Astrocyte (in vitro differentiated cells and primary cell): ENCODE measurements around the gene MARCHF9. TPM values are rescaled to one million over a fixed set of nuclear protein-coding genes. Genes with fewer than 3 reads are reported as not detected.

ENCODE experiments used
- DNase-seq: peaks from one replicate; pipeline ENCODE4 v3.0.0-alpha.2; 2010; ENCODE audit warnings: low read depth
- FAIRE-seq: peaks from 2 replicates; lab custom pipeline; 2011; peaks lifted over from hg19 to GRCh38; lab: Jason Lieb, UNC
- H2AFZ ChIP-seq: 2 replicates; pipeline ENCODE4 v1.6.0; 2012; ENCODE audit warnings: low read depth, low read length, inconsistent platforms
- H3K27ac ChIP-seq: 2 replicates; pipeline ENCODE4 v1.5.1; 2011; ENCODE audit warnings: low read depth, low read length, inconsistent platforms
- H3K27me3 ChIP-seq: 2 replicates; pipeline ENCODE4 v1.6.0; 2011; ENCODE audit warnings: low read length, inconsistent platforms; ENCODE audit not compliant: insufficient read depth
- H3K36me3 ChIP-seq: 2 replicates; pipeline ENCODE4 v1.5.1; 2011; ENCODE audit warnings: low read length, inconsistent platforms; ENCODE audit not compliant: insufficient read depth
- H3K4me1 ChIP-seq: 2 replicates; pipeline ENCODE4 v1.5.1; 2011; ENCODE audit warnings: low read length, inconsistent platforms; ENCODE audit not compliant: insufficient read depth
- H3K4me2 ChIP-seq: 2 replicates; pipeline ENCODE4 v1.6.0; 2012; ENCODE audit warnings: low read length, inconsistent platforms
- H3K4me3 ChIP-seq: 2 replicates; pipeline ENCODE4 v1.5.1; 2011; ENCODE audit warnings: low read depth, mild to moderate bottlenecking, low read length, inconsistent platforms; ENCODE audit not compliant: insufficient read depth
- H3K79me2 ChIP-seq: 2 replicates; pipeline ENCODE4 v1.6.0; 2012; ENCODE audit warnings: mild to moderate bottlenecking, low read length, inconsistent platforms; ENCODE audit not compliant: insufficient read depth
- H3K9ac ChIP-seq: 2 replicates; pipeline ENCODE4 v1.6.0; 2012; ENCODE audit warnings: mild to moderate bottlenecking, low read length, inconsistent platforms
- H3K9me3 ChIP-seq: 2 replicates; pipeline ENCODE4 v1.5.1; 2012; ENCODE audit warnings: low read depth, mild to moderate bottlenecking, low read length, inconsistent platforms; ENCODE audit not compliant: insufficient read depth
- H4K20me1 ChIP-seq: 2 replicates; pipeline ENCODE4 v1.6.0; 2012; ENCODE audit warnings: low read length, inconsistent platforms; ENCODE audit not compliant: insufficient read depth
- H3K27ac Mint-ChIP-seq: one replicate; pipeline ENCODE4 v1.8.0; 2021; ENCODE audit warnings: mild to moderate bottlenecking, mixed read lengths; ENCODE audit not compliant: unreplicated experiment
- H3K27me3 Mint-ChIP-seq: one replicate; pipeline ENCODE4 v1.8.0; 2021; ENCODE audit warnings: low read depth, mixed read lengths; ENCODE audit not compliant: unreplicated experiment
- H3K36me3 Mint-ChIP-seq: one replicate; pipeline ENCODE4 v1.8.0; 2021; ENCODE audit warnings: low read depth, mixed read lengths; ENCODE audit not compliant: unreplicated experiment
- H3K4me1 Mint-ChIP-seq: one replicate; pipeline ENCODE4 v1.8.0; 2021; ENCODE audit warnings: low read depth, mixed read lengths; ENCODE audit not compliant: unreplicated experiment
- H3K4me3 Mint-ChIP-seq: one replicate; pipeline ENCODE4 v1.8.0; 2021; ENCODE audit warnings: mild to moderate bottlenecking, moderate library complexity, mixed read lengths; ENCODE audit not compliant: unreplicated experiment
- H3K9me3 Mint-ChIP-seq: one replicate; pipeline ENCODE4 v1.8.0; 2021; ENCODE audit warnings: mild to moderate bottlenecking, mixed read lengths; ENCODE audit not compliant: unreplicated experiment
- EZH2 ChIP-seq: IDR thresholded peaks from 2 replicates; pipeline ENCODE4 v1.6.1; 2012; ENCODE audit warnings: mild to moderate bottlenecking, low read length, inconsistent platforms; ENCODE audit not compliant: insufficient read depth
- total RNA-seq: library from RNA; stranded (reverse); gene quantifications from 2 replicates; pipeline ENCODE4 v1.2.1, GENCODE V29; 2021
- TF ChIP-seq, protein P1 (sequence below): IDR thresholded peaks from 2 replicates; pipeline ENCODE4 v1.5.1; 2011; ENCODE audit warnings: low read depth, mild to moderate bottlenecking, inconsistent platforms, low read length, moderate library complexity; ENCODE audit not compliant: insufficient read depth

MARCHF9 gene
- total RNA-seq, 1 donor from 2014 or later, result 13.0 TPM

DNA sequence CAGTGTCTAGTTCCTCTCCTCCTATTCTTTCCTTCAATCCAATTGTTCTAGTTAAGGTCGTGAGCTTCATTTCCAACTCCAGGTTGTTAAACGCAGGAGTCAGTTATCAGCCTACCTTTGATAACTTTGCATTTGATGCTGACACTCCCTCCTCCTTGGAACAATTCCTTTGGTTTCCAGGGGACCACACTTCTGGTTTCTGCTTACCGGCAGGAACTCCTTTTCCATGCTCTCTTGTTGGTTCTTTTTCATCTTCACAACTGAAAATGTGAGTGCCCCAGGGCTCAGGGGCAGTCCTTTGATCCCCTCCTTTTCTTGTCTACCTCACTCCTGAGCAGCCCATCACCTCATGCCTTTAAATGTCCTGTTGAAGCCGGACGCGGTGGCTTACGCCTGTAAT, 22.5 kb downstream of the MARCHF9 start:
- DNase-seq, result no peak
- no peak overlapping the region for H3K27ac ChIP-seq
- H3K27me3 Mint-ChIP-seq, result no peaks in the 10 kb centered on the region
- H3K4me2 ChIP-seq, result no peak overlapping the region
- no peak overlapping the region for H3K9ac ChIP-seq
- no peaks in the 10 kb centered on the region for H3K9me3 ChIP-seq
- no peaks in the 10 kb centered on the region for H3K9me3 Mint-ChIP-seq
- TF ChIP-seq EZH2, result no peak
- TF ChIP-seq, protein P1, sequence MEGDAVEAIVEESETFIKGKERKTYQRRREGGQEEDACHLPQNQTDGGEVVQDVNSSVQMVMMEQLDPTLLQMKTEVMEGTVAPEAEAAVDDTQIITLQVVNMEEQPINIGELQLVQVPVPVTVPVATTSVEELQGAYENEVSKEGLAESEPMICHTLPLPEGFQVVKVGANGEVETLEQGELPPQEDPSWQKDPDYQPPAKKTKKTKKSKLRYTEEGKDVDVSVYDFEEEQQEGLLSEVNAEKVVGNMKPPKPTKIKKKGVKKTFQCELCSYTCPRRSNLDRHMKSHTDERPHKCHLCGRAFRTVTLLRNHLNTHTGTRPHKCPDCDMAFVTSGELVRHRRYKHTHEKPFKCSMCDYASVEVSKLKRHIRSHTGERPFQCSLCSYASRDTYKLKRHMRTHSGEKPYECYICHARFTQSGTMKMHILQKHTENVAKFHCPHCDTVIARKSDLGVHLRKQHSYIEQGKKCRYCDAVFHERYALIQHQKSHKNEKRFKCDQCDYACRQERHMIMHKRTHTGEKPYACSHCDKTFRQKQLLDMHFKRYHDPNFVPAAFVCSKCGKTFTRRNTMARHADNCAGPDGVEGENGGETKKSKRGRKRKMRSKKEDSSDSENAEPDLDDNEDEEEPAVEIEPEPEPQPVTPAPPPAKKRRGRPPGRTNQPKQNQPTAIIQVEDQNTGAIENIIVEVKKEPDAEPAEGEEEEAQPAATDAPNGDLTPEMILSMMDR, result no peak
- H4K20me1 ChIP-seq, result peaks cover 5% of the 10 kb centered on the region
- H3K27me3 ChIP-seq, result no peaks in the 10 kb centered on the region
- FAIRE-seq, result no peak
- peaks cover 15% of the 10 kb centered on the region for H3K36me3 Mint-ChIP-seq
- no peak overlapping the region for H3K4me3 Mint-ChIP-seq
- H2AFZ ChIP-seq, result no peak overlapping the region
- H3K4me1 ChIP-seq, result no peaks in the 10 kb centered on the region
- no peak overlapping the region for H3K27ac Mint-ChIP-seq
- H3K79me2 ChIP-seq, result peaks cover 6% of the 10 kb centered on the region
- peaks cover 7% of the 10 kb centered on the region for H3K36me3 ChIP-seq
- no peak overlapping the region for H3K4me3 ChIP-seq
- H3K4me1 Mint-ChIP-seq, result peaks cover 6% of the 10 kb centered on the region

DNA sequence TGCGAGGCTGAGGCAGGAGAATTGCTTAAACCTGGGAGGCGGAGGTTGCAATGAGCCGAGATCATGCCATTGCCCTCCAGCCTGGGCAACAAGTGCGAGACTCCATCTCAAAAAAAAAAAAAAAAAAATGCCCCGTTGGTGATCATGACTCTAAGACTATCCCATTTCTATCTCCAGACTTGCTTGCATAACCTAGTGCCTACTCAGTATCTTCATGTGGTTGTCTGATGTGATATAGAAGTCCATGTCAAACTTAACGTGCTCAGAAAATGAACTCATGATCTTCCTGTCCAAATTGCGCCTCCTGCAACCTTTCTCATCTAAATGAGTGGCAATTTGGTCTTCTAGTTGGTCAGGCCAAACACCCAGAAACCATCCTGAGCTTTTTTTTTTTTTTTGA, 23.0 kb downstream of the MARCHF9 start:
- Mint-ChIP-seq H3K4me3 (no peak overlapping the region), H3K36me3 (peaks cover 15% of the 10 kb centered on the region), H3K27me3 (no peaks in the 10 kb centered on the region), H3K4me1 (peaks cover 4% of the 10 kb centered on the region), H3K9me3 (no peaks in the 10 kb centered on the region), H3K27ac (no peak overlapping the region)
- no peak overlapping the region for H3K4me2 ChIP-seq
- no peaks in the 10 kb centered on the region for H3K4me1 ChIP-seq
- H3K9ac ChIP-seq, result no peak overlapping the region
- TF ChIP-seq EZH2, result no peak
- TF ChIP-seq, protein P1, result no peak
- H4K20me1 ChIP-seq, result peaks cover 5% of the 10 kb centered on the region
- H3K36me3 ChIP-seq, result peaks cover 7% of the 10 kb centered on the region
- peaks cover 9% of the 10 kb centered on the region for H3K79me2 ChIP-seq
- no peak overlapping the region for H2AFZ ChIP-seq
- no peak overlapping the region for H3K27ac ChIP-seq
- H3K4me3 ChIP-seq, result no peak overlapping the region
- no peaks in the 10 kb centered on the region for H3K27me3 ChIP-seq
- no peak for FAIRE-seq
- no peaks in the 10 kb centered on the region for H3K9me3 ChIP-seq
- DNase-seq, result no peak

DNA sequence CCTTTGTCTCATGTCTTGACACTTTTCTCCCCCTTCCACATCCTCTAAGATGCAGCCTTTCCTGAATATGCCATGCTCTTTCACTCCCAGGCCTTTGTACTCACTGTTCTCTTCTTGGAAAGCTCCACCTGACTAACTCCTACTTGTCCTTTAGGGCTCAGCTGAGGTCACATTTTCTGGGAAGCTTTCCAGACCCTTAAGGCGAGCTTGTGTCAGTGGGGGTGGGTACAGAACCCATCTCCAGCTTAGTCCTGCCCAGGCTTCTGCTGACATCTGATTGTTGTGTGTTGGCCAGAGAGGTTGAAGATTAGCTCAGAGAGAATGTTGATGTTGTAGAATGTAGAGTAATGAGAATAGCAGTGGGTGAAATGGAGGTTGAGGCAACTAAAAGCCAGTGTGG, 24.8 kb downstream of the MARCHF9 start:
- Histone ChIP-seq H3K36me3 (peaks cover 7% of the 10 kb centered on the region), H3K9me3 (no peaks in the 10 kb centered on the region), H3K4me1 (peaks cover 4% of the 10 kb centered on the region), H3K79me2 (peaks cover 18% of the 10 kb centered on the region), H3K27me3 (no peaks in the 10 kb centered on the region), H4K20me1 (peaks cover 5% of the 10 kb centered on the region), H3K4me3 (no peak overlapping the region), H3K27ac (no peak overlapping the region), H2AFZ (no peak overlapping the region), H3K4me2 (no peak overlapping the region), H3K9ac (no peak overlapping the region)
- H3K36me3 Mint-ChIP-seq, result peaks cover 12% of the 10 kb centered on the region
- no peak for FAIRE-seq
- no peaks in the 10 kb centered on the region for H3K9me3 Mint-ChIP-seq
- no peak for TF ChIP-seq EZH2
- TF ChIP-seq, protein P1, result no peak
- no peak for DNase-seq
- H3K4me3 Mint-ChIP-seq, result no peak overlapping the region
- no peak overlapping the region for H3K27ac Mint-ChIP-seq
- peaks cover 5% of the 10 kb centered on the region for H3K4me1 Mint-ChIP-seq
- H3K27me3 Mint-ChIP-seq, result no peaks in the 10 kb centered on the region
